SU-DHL-6 (cell line): ENCODE measurements around the gene TXNRD1.

Source experiments
- H2AFZ ChIP-seq: fragments of 200-600 bp; sonication (generic); 2 replicates; pipeline ENCODE4 v1.6.1; 2014; ENCODE audit warnings: low read depth, mild to moderate bottlenecking, moderate library complexity, mixed read lengths, antibody characterized with exemption, low read length; ENCODE audit not compliant: severe bottlenecking
- H3F3A ChIP-seq: fragments of 200-600 bp; shearing (Covaris generic); 2 replicates; pipeline ENCODE4 v1.6.0; 2016; ENCODE audit warnings: antibody characterized with exemption, mild to moderate bottlenecking; ENCODE audit not compliant: insufficient read depth
- H3K27ac ChIP-seq: fragments of 200-600 bp; sonication (generic); 2 replicates; pipeline ENCODE4 v1.5.1; 2016; ENCODE audit warnings: low read depth, mild to moderate bottlenecking, low read length, moderate library complexity, mixed read lengths
- H3K27me3 ChIP-seq: fragments of 200-600 bp; sonication (generic), shearing (Covaris generic); 2 replicates; pipeline ENCODE4 v1.6.0; 2014; ENCODE audit warnings: mild to moderate bottlenecking, low read length
- H3K36me3 ChIP-seq: fragments of 200-600 bp; sonication (generic); 2 replicates; pipeline ENCODE4 v1.6.1; 2014; ENCODE audit warnings: mild to moderate bottlenecking, low read length, mixed read lengths
- H3K4me2 ChIP-seq: fragments of 300-600, 200-600 bp; shearing (Covaris generic), sonication (generic); 2 replicates; pipeline ENCODE4 v1.6.0; 2014; ENCODE audit warnings: low read length, low read depth, mild to moderate bottlenecking; ENCODE audit not compliant: poor library complexity, severe bottlenecking
- H3K4me3 ChIP-seq: fragments of 200-600 bp; sonication (generic); 2 replicates; pipeline ENCODE4 v1.5.1; 2014; ENCODE audit warnings: antibody characterized with exemption, low read length, mild to moderate bottlenecking, mixed read lengths; ENCODE audit not compliant: insufficient read depth, poor library complexity, severe bottlenecking
- H3K79me2 ChIP-seq: fragments of 200-600 bp; sonication (generic); 2 replicates; pipeline ENCODE4 v1.6.1; 2014; ENCODE audit warnings: mild to moderate bottlenecking, low read length, moderate library complexity; ENCODE audit not compliant: insufficient read depth
- H3K9ac ChIP-seq: fragments of 200-600 bp; sonication (generic); 2 replicates; pipeline ENCODE4 v1.7.0; 2014; ENCODE audit warnings: mild to moderate bottlenecking, low read length
- H3K9me2 ChIP-seq: fragments of 200-600 bp; sonication (generic); replicated peaks from 2 replicates; pipeline ENCODE4 v1.6.1; 2014; ENCODE audit warnings: low read length; ENCODE audit not compliant: insufficient read depth
- H3K9me3 ChIP-seq: fragments of 200-600 bp; sonication (generic); 2 replicates; pipeline ENCODE4 v1.6.1; 2014; ENCODE audit warnings: low read length, mixed read lengths; ENCODE audit not compliant: insufficient read depth
- H4K20me1 ChIP-seq: fragments of 200-600 bp; sonication (generic); 2 replicates; pipeline ENCODE4 v1.6.1; 2014; ENCODE audit warnings: low read depth, mild to moderate bottlenecking, antibody characterized with exemption, low read length, moderate library complexity, mixed read lengths
- CTCF ChIP-seq: fragments of 200-600 bp; sonication (generic); IDR thresholded peaks from one replicate; pipeline ENCODE4 v1.5.1; 2017; ENCODE audit warnings: antibody characterized with exemption, mild to moderate bottlenecking, low read length, moderate library complexity; ENCODE audit not compliant: insufficient read depth, poor library complexity, severe bottlenecking
- EZH2phosphoT487 ChIP-seq: fragments of 200-600 bp; sonication (generic), shearing (Covaris generic); conservative IDR thresholded peaks from 2 replicates; pipeline ENCODE4 v1.6.1; 2018; ENCODE audit warnings: mild to moderate bottlenecking, antibody characterized with exemption, low read length, moderate library complexity, mixed read lengths

Gene TXNRD1

GRCh38 chr12:104356231-104357115 lies 140.9 kb downstream of the TXNRD1 start:
- no peaks in the 10 kb centered on the region for H3F3A ChIP-seq
- peaks cover 7% of the 10 kb centered on the region; the same call in 1 of the 2 replicates for H3K36me3 ChIP-seq
- H3K9ac ChIP-seq, result no peak overlapping the region
- H3K79me2 ChIP-seq, result no peaks in the 10 kb centered on the region
- no peak for TF ChIP-seq CTCF
- no peak for TF ChIP-seq EZH2phosphoT487
- no peak overlapping the region for H3K27ac ChIP-seq
- no peaks in the 10 kb centered on the region for H3K9me2 ChIP-seq
- H3K9me3 ChIP-seq, result no peaks in the 10 kb centered on the region
- H2AFZ ChIP-seq, result no peak overlapping the region
- no peaks in the 10 kb centered on the region for H3K27me3 ChIP-seq
- no peaks in the 10 kb centered on the region for H4K20me1 ChIP-seq
- H3K4me3 ChIP-seq, result no peak overlapping the region
- no peak overlapping the region for H3K4me2 ChIP-seq

GRCh38 chr12:104357421-104357952 lies 141.9 kb downstream of the TXNRD1 start:
- Histone ChIP-seq H3K4me2 (no peak overlapping the region), H3K27me3 (no peaks in the 10 kb centered on the region), H3K9me2 (no peaks in the 10 kb centered on the region), H3K9ac (no peak overlapping the region), H3K79me2 (no peaks in the 10 kb centered on the region), H2AFZ (no peak overlapping the region), H3K36me3 (peaks cover 1% of the 10 kb centered on the region; the same call in 1 of the 2 replicates), H3F3A (no peaks in the 10 kb centered on the region), H3K4me3 (no peak overlapping the region), H3K9me3 (no peaks in the 10 kb centered on the region), H3K27ac (no peak overlapping the region), H4K20me1 (no peaks in the 10 kb centered on the region)
- no peak for TF ChIP-seq CTCF
- no peak for TF ChIP-seq EZH2phosphoT487

- Histone ChIP-seq H3F3A (no peaks in the 10 kb centered on the region), H3K27ac (no peak overlapping the region), H2AFZ (no peak overlapping the region), H3K79me2 (no peaks in the 10 kb centered on the region), H3K36me3 (no peaks in the 10 kb centered on the region), H3K9ac (no peak overlapping the region), H3K9me3 (no peaks in the 10 kb centered on the region), H3K27me3 (no peaks in the 10 kb centered on the region), H4K20me1 (no peaks in the 10 kb centered on the region), H3K4me3 (no peak overlapping the region), H3K4me2 (no peak overlapping the region), H3K9me2 (no peaks in the 10 kb centered on the region)
- TF ChIP-seq EZH2phosphoT487 (no peak), CTCF (peak; percentile 93)
Measured at GRCh38 chr12:104358353-104359003, 142.9 kb downstream of the TXNRD1 start.
